Measurements from ENCODE around the gene SCPEP1. TPM values are rescaled to one million over a fixed set of nuclear protein-coding genes. Genes with fewer than 3 reads are reported as not detected.
A peak's percentile ranks its signal among the peaks of the same experiment; 100 is the strongest.

SCPEP1 gene
- total RNA-seq, 1 experiment from 2014 or later: 29.6 TPM

GRCh38 chr17:57032343-57032742 is 54.4 kb downstream of the SCPEP1 start:
- Histone ChIP-seq H4K5ac (ENCODE audit: insufficient read length, low read depth, low read length) (no peak overlapping the region), H3K14ac (ENCODE audit: insufficient read depth, low read length) (no peak overlapping the region), H3T11ph (ENCODE audit: low read length) (no peak overlapping the region), H2BK5ac (ENCODE audit: insufficient read length, low read length) (no peak overlapping the region), H2BK12ac (ENCODE audit: insufficient read length, low read depth, low read length) (no peak overlapping the region), H3K18ac (ENCODE audit: insufficient read length, low read depth, low read length) (no peak overlapping the region), H3K9ac (ENCODE audit: extremely low read depth, insufficient read length, low read length) (no peak overlapping the region), H4K91ac (ENCODE audit: insufficient read length, low read depth, low read length) (no peak overlapping the region), H3K27me3 (ENCODE audit: insufficient read depth, low read length) (no peaks in the 10 kb centered on the region), H2BK15ac (ENCODE audit: low read depth, low read length) (no peak overlapping the region), H2BK120ac (ENCODE audit: low read depth, low read length, poor library complexity, severe bottlenecking) (no peak overlapping the region), H3K23ac (ENCODE audit: insufficient read length, low read depth, low read length) (no peak overlapping the region), H3K4ac (ENCODE audit: low read depth, low read length) (no peak overlapping the region), H3K23me2 (ENCODE audit: insufficient read length, low read depth, low read length, poor library complexity, severe bottlenecking) (no peaks in the 10 kb centered on the region), H3K4me2 (ENCODE audit: insufficient read depth, insufficient read length, low read length) (no peak overlapping the region), H2BK20ac (ENCODE audit: low read depth, low read length, poor library complexity, severe bottlenecking) (no peak overlapping the region), H3K27ac (ENCODE audit: insufficient read length, low read depth, low read length) (no peak overlapping the region), H4K20me1 (ENCODE audit: control insufficient read depth, insufficient read depth, insufficient read length) (no peaks in the 10 kb centered on the region), H3K9me3 (ENCODE audit: control insufficient read depth, low read depth, low read length) (peaks cover 5% of the 10 kb centered on the region), H3K79me1 (ENCODE audit: insufficient read depth, low read depth, low read length, poor library complexity, severe bottlenecking) (no peaks in the 10 kb centered on the region), H2AK5ac (ENCODE audit: insufficient read length, low read length) (no peak overlapping the region), H3K4me1 (ENCODE audit: insufficient read depth, low read length) (no peaks in the 10 kb centered on the region; the same call in 1 of the 2 replicates), H3K56ac (ENCODE audit: insufficient read length, low read depth, low read length) (no peak overlapping the region), H4K8ac (replicated peaks; ENCODE audit: insufficient read length, low read depth, low read length) (no peak overlapping the region), H3K79me2 (ENCODE audit: insufficient read depth, low read length) (no peaks in the 10 kb centered on the region), H2AFZ (ENCODE audit: low read length) (no peak overlapping the region)
- Mint-ChIP-seq H3K27ac (0 out of 7 replicates have a peak overlapping the region, but pooled peaks of 1 of the 3 experiments have one; percentile 47), H3K36me3 (ENCODE audit: insufficient read depth in 1 of 3, low read depth in 3 of 3) (peaks cover 11 to 19% (median 16%) of the 10 kb centered on the region in 3 experiments), H3K27me3 (ENCODE audit: low read depth) (no peaks in the 10 kb centered on the region; the same call in none of the 2 replicates), H3K4me1 (peaks cover 28 to 31% of the 10 kb centered on the region in 2 experiments), H3K4me3 (no peak overlapping the region), H3K9me3 (peaks cover 21 to 32% of the 10 kb centered on the region in 2 experiments)
- WGBS (ENCODE audit: extremely low coverage, insufficient read length, low lambda C conversion rate): no CpG with 5 or more reads among the region's 8 CpGs
- no peak for TF ChIP-seq CTCF (conservative IDR thresholded peaks at IDR 0.05)
- no peak for DNase-seq
